BLaER1 (cell line): ENCODE measurements around the gene WIZ.

Experiments
- H3K27ac ChIP-seq: shearing (Covaris generic); formaldehyde crosslinking; 2 replicates; pipeline ENCODE4 v1.8.1; 2022
- H3K27me3 ChIP-seq: shearing (Covaris generic); formaldehyde crosslinking; 2 replicates; pipeline ENCODE4 v1.8.1; 2022
- H3K36me3 ChIP-seq: shearing (Covaris generic); formaldehyde crosslinking; 2 replicates; pipeline ENCODE4 v1.8.1; 2022
- H3K4me1 ChIP-seq: shearing (Covaris generic); formaldehyde crosslinking; 2 replicates; pipeline ENCODE4 v1.8.1; 2022
- H3K4me2 ChIP-seq: shearing (Covaris generic); formaldehyde crosslinking; 2 replicates; pipeline ENCODE4 v1.8.1; 2022
- H3K4me3 ChIP-seq: shearing (Covaris generic); formaldehyde crosslinking; 2 replicates; pipeline ENCODE4 v1.8.1; 2022
- H3K9ac ChIP-seq: shearing (Covaris generic); formaldehyde crosslinking; 2 replicates; pipeline ENCODE4 v1.8.1; 2022
- H3K9me3 ChIP-seq: shearing (Covaris generic); formaldehyde crosslinking; 2 replicates; pipeline ENCODE4 v1.8.1; 2022
- H4K20me1 ChIP-seq: shearing (Covaris generic); formaldehyde crosslinking; 2 replicates; pipeline ENCODE4 v1.8.1; 2022
- Cebpa-rat ChIP-seq: shearing (Covaris generic); IDR thresholded peaks from 2 replicates; pipeline ENCODE4 v1.8.1; 2022

The WIZ gene

DNA sequence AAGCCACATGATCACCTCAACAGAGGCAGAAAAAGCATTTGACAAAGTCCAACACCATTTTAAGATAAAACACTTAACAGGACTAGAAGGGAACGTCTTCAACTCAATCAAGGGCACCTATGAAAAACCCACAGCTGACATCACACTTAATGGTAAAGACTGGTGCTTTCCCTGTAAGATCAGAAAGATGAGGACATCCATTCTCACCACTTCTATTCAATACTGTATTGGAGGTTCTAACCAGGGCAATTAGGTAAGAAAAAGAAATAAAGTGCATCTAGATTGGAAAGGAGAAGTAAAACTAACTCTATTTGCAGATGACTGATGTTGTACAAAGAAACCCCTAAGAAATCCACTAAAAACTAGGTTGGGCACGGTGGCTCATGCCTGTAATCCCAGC, 58.9 kb downstream of the WIZ start:
- Histone ChIP-seq H3K36me3 (peaks cover 87% of the 10 kb centered on the region), H4K20me1 (peaks cover 62% of the 10 kb centered on the region), H3K9me3 (no peaks in the 10 kb centered on the region), H3K27ac (no peak overlapping the region), H3K4me1 (peaks cover 11% of the 10 kb centered on the region), H3K4me2 (no peak overlapping the region), H3K9ac (no peak overlapping the region), H3K4me3 (no peak overlapping the region), H3K27me3 (no peaks in the 10 kb centered on the region)
- no peak for TF ChIP-seq Cebpa-rat

GRCh38 chr19:15381864-15382263, 67.9 kb downstream of the WIZ start:
- H3K9me3 ChIP-seq: no peaks in the 10 kb centered on the region
- no peaks in the 10 kb centered on the region for H3K27me3 ChIP-seq
- H3K9ac ChIP-seq: no peak overlapping the region
- peaks cover 23% of the 10 kb centered on the region for H3K4me1 ChIP-seq
- peaks cover 48% of the 10 kb centered on the region for H4K20me1 ChIP-seq
- TF ChIP-seq Cebpa-rat: no peak
- no peak overlapping the region for H3K4me2 ChIP-seq
- peaks cover 32% of the 10 kb centered on the region for H3K36me3 ChIP-seq
- no peak overlapping the region for H3K27ac ChIP-seq
- H3K4me3 ChIP-seq: no peak overlapping the region

- no peak for TF ChIP-seq Cebpa-rat
- Histone ChIP-seq H3K4me1 (peaks cover 27% of the 10 kb centered on the region), H3K36me3 (peaks cover 27% of the 10 kb centered on the region), H3K9me3 (no peaks in the 10 kb centered on the region), H4K20me1 (peaks cover 48% of the 10 kb centered on the region), H3K4me3 (no peak overlapping the region), H3K9ac (no peak overlapping the region), H3K4me2 (no peak overlapping the region), H3K27me3 (no peaks in the 10 kb centered on the region), H3K27ac (no peak overlapping the region)
Observed at GRCh38 chr19:15381429-15381828, 68.3 kb downstream of the WIZ start.

GRCh38 chr19:15379999-15380647, 69.6 kb downstream of the WIZ start:
- Histone ChIP-seq H3K9ac (peak overlapping the region; percentile 82), H3K9me3 (no peaks in the 10 kb centered on the region), H3K4me1 (peaks cover 34% of the 10 kb centered on the region), H3K36me3 (peaks cover 23% of the 10 kb centered on the region), H3K4me3 (peak overlapping the region; percentile 81), H4K20me1 (peaks cover 57% of the 10 kb centered on the region), H3K4me2 (peak overlapping the region; percentile 90), H3K27ac (peak overlapping the region; percentile 84), H3K27me3 (no peaks in the 10 kb centered on the region)
- no peak for TF ChIP-seq Cebpa-rat

DNA sequence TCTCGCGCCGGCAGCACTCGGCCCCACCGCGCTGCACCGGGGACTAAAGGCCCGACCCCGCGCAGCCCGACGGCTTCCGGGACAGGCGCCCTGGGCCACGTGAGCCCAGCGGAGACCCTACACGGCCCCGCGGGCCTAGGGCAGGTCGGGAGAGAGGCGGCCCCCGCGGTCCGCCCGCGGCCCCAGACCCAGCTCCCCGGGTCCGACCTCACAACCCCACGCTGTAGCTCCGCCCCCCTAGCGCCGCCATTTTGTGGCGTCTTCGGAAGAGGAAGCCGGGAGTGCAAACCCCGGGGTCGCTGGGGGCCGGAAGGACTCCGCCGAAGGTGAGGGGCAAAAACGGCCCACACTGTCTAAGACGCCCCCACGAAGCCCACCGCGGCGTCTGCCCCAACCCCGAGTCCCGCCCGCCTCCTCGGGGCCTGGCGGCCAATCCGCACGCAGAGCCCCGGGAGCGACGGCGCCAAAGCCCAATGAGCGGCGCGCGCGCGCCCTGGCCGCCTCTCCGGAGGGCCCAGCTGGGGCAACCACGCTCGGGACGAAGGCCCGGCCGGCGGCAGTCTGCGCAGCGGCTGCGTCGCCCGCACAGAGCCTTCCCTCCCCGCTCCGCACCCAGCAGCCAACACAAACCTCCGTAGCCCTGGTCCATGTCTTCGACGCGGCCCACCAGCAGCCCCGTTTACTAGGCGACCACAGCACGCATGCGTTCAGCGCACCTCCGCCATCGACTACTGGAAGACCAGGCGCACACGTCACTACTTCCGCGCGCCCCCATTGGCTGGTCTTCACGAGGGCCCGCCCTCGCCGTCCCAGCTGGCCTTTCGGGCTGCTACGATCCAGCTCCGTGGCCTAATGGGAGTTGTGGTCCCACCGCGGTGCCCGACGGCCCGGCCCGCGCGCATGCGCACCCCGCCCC, 70.4 kb downstream of the WIZ start, which contains the start of gene AKAP8:
Gene AKAP8, minus strand, starts transcription at position 705 of the 916 bp plus-strand sequence. Its CDS starts 56 bp downstream, at position 649.
- H3K9me3 ChIP-seq: no peaks in the 10 kb centered on the region
- peaks cover 64% of the 10 kb centered on the region for H4K20me1 ChIP-seq
- no peaks in the 10 kb centered on the region for H3K27me3 ChIP-seq
- H3K4me3 ChIP-seq: peak within 1 kb of the TSS; percentile 81
- peaks cover 31% of the 10 kb centered on the region for H3K36me3 ChIP-seq
- H3K9ac ChIP-seq: peak within 1 kb of the TSS; percentile 98
- H3K27ac ChIP-seq: peak within 1 kb of the TSS; percentile 98
- no peak for TF ChIP-seq Cebpa-rat
- H3K4me2 ChIP-seq: peak within 1 kb of the TSS; percentile 96
- H3K4me1 ChIP-seq: peaks cover 34% of the 10 kb centered on the region

- Histone ChIP-seq H3K36me3 (peaks cover 38% of the 10 kb centered on the region), H4K20me1 (peaks cover 72% of the 10 kb centered on the region), H3K9ac (peak overlapping the region; percentile 98), H3K27ac (peak overlapping the region; percentile 98), H3K4me3 (peak overlapping the region; percentile 81), H3K4me2 (peak overlapping the region; percentile 96), H3K27me3 (no peaks in the 10 kb centered on the region), H3K9me3 (no peaks in the 10 kb centered on the region), H3K4me1 (peaks cover 34% of the 10 kb centered on the region)
- TF ChIP-seq Cebpa-rat: no peak
Observed at GRCh38 chr19:15378534-15379082, 71.1 kb downstream of the WIZ start.

- Histone ChIP-seq H4K20me1 (peaks cover 89% of the 10 kb centered on the region), H3K27me3 (no peaks in the 10 kb centered on the region), H3K4me3 (no peak overlapping the region), H3K9me3 (no peaks in the 10 kb centered on the region), H3K36me3 (peaks cover 60% of the 10 kb centered on the region), H3K9ac (no peak overlapping the region), H3K4me1 (peaks cover 23% of the 10 kb centered on the region), H3K27ac (no peak overlapping the region), H3K4me2 (no peak overlapping the region)
- TF ChIP-seq Cebpa-rat: no peak
Observed at GRCh38 chr19:15374796-15375440, 74.8 kb downstream of the WIZ start.

- H4K20me1 ChIP-seq: peaks cover 97% of the 10 kb centered on the region
- H3K4me2 ChIP-seq: no peak overlapping the region
- H3K9me3 ChIP-seq: no peaks in the 10 kb centered on the region
- H3K36me3 ChIP-seq: peaks cover 68% of the 10 kb centered on the region
- no peak overlapping the region for H3K9ac ChIP-seq
- peaks cover 23% of the 10 kb centered on the region for H3K4me1 ChIP-seq
- no peaks in the 10 kb centered on the region for H3K27me3 ChIP-seq
- H3K27ac ChIP-seq: no peak overlapping the region
- TF ChIP-seq Cebpa-rat: no peak
- no peak overlapping the region for H3K4me3 ChIP-seq
Observed at GRCh38 chr19:15374105-15374651, 75.6 kb downstream of the WIZ start.

GRCh38 chr19:15373644-15374043, 76.1 kb downstream of the WIZ start:
- no peak overlapping the region for H3K4me2 ChIP-seq
- H3K9me3 ChIP-seq: no peaks in the 10 kb centered on the region
- H3K9ac ChIP-seq: no peak overlapping the region
- H3K36me3 ChIP-seq: peaks cover 73% of the 10 kb centered on the region
- no peak overlapping the region for H3K4me3 ChIP-seq
- peaks cover 98% of the 10 kb centered on the region for H4K20me1 ChIP-seq
- no peak for TF ChIP-seq Cebpa-rat
- H3K4me1 ChIP-seq: peaks cover 23% of the 10 kb centered on the region
- H3K27me3 ChIP-seq: no peaks in the 10 kb centered on the region
- no peak overlapping the region for H3K27ac ChIP-seq
